ENCODE data around the gene RGS7.

- TF ChIP-seq EZH2 (IDR thresholded peaks at IDR 0.05; ENCODE audit: insufficient read depth, poor library complexity, severe bottlenecking) (no peak), EZH2phosphoT487 (IDR thresholded peaks at IDR 0.05; ENCODE audit: insufficient read depth, low read depth) (no peak)
These were observed 248.0 kb downstream of the RGS7 start for GRCh38 chr1:241109039-241109438.

Data from GM23248 (cell line).